Activated CD8-positive, alpha-beta T cell treated with anti-CD3 and anti-CD28 coated beads, Interleukin-2, amount 10 ng/mL, durations not matched to agents 7 days and 5 days (primary cell): ENCODE data around the gene PGGT1B. TPM values are rescaled to one million over a fixed set of nuclear protein-coding genes. Genes with fewer than 3 reads are reported as not detected.

Source experiments
- ATAC-seq: fragments of 150-1000 bp; cut with Tn5 transposase; one replicate; pipeline ENCODE4 v1.10.0; 2021; ENCODE audit warnings: moderate library complexity
- CTCF ChIA-PET: fragments of 350-600 bp; sonication (Branson Sonifier 250); formaldehyde crosslinking; loops from one replicate; lab custom pipeline; 2021; ENCODE audit warnings: antibody characterized with exemption; lab: Charles Lee
- POLR2A ChIA-PET: fragments of 350-600 bp; sonication (Branson Sonifier 250); formaldehyde crosslinking; loops from one replicate; lab custom pipeline; 2021; ENCODE audit warnings: antibody characterized with exemption; lab: Charles Lee
- DNase-seq: peaks from one replicate; pipeline ENCODE4 v3.0.0-alpha.2; 2020
- H3K27ac Mint-ChIP-seq: one replicate; pipeline ENCODE4 v1.8.0; 2021; ENCODE audit warnings: mild to moderate bottlenecking, mixed read lengths
- H3K27me3 Mint-ChIP-seq: one replicate; pipeline ENCODE4 v1.8.0; 2021; ENCODE audit warnings: low read depth, mixed read lengths
- H3K36me3 Mint-ChIP-seq: one replicate; pipeline ENCODE4 v1.8.0; 2021; ENCODE audit warnings: low read depth, mixed read lengths
- H3K4me1 Mint-ChIP-seq: one replicate; pipeline ENCODE4 v1.8.0; 2021; ENCODE audit warnings: low read depth, mixed read lengths
- H3K4me3 Mint-ChIP-seq: one replicate; pipeline ENCODE4 v1.8.0; 2021; ENCODE audit warnings: mild to moderate bottlenecking, mixed read lengths
- H3K9me3 Mint-ChIP-seq: one replicate; pipeline ENCODE4 v1.8.0; 2022; ENCODE audit warnings: mixed read lengths; ENCODE audit not compliant: insufficient read depth
- total RNA-seq, 2 experiments: library from RNA; stranded (reverse); gene quantifications; one replicate each; pipeline ENCODE4 v1.2.3, GENCODE V29; 2021

Gene PGGT1B
- total RNA-seq, 2 experiments from 2014 or later: 26.1 to 28.6 TPM

GRCh38 chr5:115202952-115203351 lies 59.7 kb downstream of the PGGT1B start:
- ChIA-PET CTCF (no interaction called here), POLR2A (no interaction called here)
- H3K27ac Mint-ChIP-seq: no peak overlapping the region
- ATAC-seq (no peak), DNase-seq (no peak)
- H3K9me3 Mint-ChIP-seq: no peaks in the 10 kb centered on the region
- H3K4me1 Mint-ChIP-seq: no peaks in the 10 kb centered on the region
- H3K27me3 Mint-ChIP-seq: no peaks in the 10 kb centered on the region
- no peaks in the 10 kb centered on the region for H3K36me3 Mint-ChIP-seq
- H3K4me3 Mint-ChIP-seq: no peak overlapping the region

DNA sequence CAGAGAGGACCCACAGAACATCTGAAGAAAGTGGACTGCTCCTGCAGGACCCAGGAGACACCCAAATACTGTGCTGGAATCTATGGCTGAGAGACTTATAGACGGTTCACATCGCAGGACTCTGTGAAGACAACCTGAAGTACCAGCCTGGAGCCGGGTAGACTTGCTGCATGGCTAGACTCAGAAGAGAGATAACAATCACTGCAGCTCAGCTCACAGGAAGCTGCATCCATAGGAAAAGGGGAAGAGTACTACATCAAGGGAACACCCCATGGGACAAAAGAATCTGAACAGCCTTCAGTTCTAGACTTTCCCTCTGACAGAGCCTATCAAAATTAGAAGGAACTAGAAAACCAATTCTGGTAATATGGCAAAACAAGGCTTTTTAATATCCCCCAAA lies 66.5 kb downstream of the PGGT1B start:
- CTCF ChIA-PET: no interaction called here
- POLR2A ChIA-PET: no interaction called here
- Mint-ChIP-seq H3K27me3 (no peaks in the 10 kb centered on the region), H3K27ac (no peak overlapping the region), H3K4me1 (no peaks in the 10 kb centered on the region), H3K4me3 (no peak overlapping the region), H3K9me3 (no peaks in the 10 kb centered on the region), H3K36me3 (no peaks in the 10 kb centered on the region)
- no peak for ATAC-seq
- DNase-seq: no peak

DNA sequence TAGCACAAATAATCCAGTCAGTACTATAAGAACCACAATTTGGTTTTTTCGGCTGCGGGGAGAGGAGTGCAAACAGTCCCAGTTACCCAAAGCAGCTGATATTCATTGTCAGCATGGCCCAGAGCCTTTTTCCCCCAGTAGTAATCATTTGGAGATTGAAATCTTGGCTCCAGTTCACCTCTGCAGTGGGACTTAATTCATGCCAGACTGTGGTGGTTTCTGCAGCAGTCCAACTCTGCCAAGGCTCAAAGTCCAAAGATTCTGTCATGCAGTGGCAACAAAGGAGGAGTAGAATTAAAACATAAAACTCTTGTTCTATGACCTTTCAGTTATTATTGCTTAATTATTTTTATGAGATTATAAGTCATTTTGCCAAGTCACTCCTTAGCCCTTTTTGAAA lies 68.0 kb downstream of the PGGT1B start:
- ATAC-seq (no peak), DNase-seq (no peak)
- POLR2A ChIA-PET: no interaction called here
- Mint-ChIP-seq H3K27me3 (peaks cover 8% of the 10 kb centered on the region), H3K4me3 (no peak overlapping the region), H3K9me3 (no peaks in the 10 kb centered on the region), H3K4me1 (no peaks in the 10 kb centered on the region), H3K27ac (no peak overlapping the region), H3K36me3 (no peaks in the 10 kb centered on the region)
- CTCF ChIA-PET: no interaction called here

GRCh38 chr5:115193295-115193694 lies 69.4 kb downstream of the PGGT1B start:
- DNase-seq: no peak
- no peak overlapping the region for H3K27ac Mint-ChIP-seq
- ChIA-PET CTCF (interaction anchor here (1.3 kb wide), 1 partner anchor 9 kb away, joined by 4 read pairs; no protein-coding TSS in a partner anchor), POLR2A (no interaction called here)
- H3K36me3 Mint-ChIP-seq: no peaks in the 10 kb centered on the region
- peaks cover 12% of the 10 kb centered on the region for H3K27me3 Mint-ChIP-seq
- H3K4me1 Mint-ChIP-seq: no peaks in the 10 kb centered on the region
- no peak overlapping the region for H3K4me3 Mint-ChIP-seq
- no peak for ATAC-seq
- H3K9me3 Mint-ChIP-seq: no peaks in the 10 kb centered on the region

GRCh38 chr5:115192098-115192497 lies 70.6 kb downstream of the PGGT1B start:
- H3K27me3 Mint-ChIP-seq: peaks cover 15% of the 10 kb centered on the region
- H3K27ac Mint-ChIP-seq: no peak overlapping the region
- no peaks in the 10 kb centered on the region for H3K36me3 Mint-ChIP-seq
- POLR2A ChIA-PET: no interaction called here
- H3K4me3 Mint-ChIP-seq: no peak overlapping the region
- DNase-seq (no peak), ATAC-seq (no peak)
- H3K9me3 Mint-ChIP-seq: no peaks in the 10 kb centered on the region
- no peaks in the 10 kb centered on the region for H3K4me1 Mint-ChIP-seq
- CTCF ChIA-PET: interaction anchor here (1.3 kb wide), 1 partner anchor 10 kb away, joined by 4 read pairs; no protein-coding TSS in a partner anchor

DNA sequence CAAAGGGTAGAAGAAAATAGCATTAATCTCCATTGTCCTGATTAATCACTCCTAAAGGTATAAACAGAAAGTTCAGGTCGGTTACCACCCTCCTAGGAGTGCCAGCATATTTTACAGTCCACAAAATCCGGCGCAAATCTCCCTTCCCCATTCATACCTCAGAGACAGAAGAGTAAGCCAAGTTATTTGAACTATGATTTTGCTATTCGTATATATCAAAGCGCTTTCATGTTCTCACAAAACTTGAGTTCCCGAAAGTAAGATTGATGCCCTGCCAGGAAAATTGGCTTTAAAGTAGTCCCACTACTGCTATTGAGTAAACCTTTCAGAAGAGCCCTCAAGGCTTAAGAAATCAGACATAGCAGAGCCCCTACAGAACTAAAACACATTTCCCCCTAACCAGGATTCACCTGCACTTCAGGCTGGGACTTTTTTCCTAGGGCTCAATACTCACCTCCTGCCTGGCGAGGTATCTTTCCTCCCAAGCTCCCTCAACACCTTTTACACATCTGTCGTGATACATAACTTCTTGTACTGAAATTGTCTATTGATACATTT lies 71.1 kb downstream of the PGGT1B start:
- CTCF ChIA-PET: no interaction called here
- Mint-ChIP-seq H3K4me1 (no peaks in the 10 kb centered on the region), H3K27ac (no peak overlapping the region), H3K36me3 (no peaks in the 10 kb centered on the region), H3K27me3 (peaks cover 20% of the 10 kb centered on the region), H3K4me3 (no peak overlapping the region), H3K9me3 (no peaks in the 10 kb centered on the region)
- ATAC-seq (no peak), DNase-seq (no peak)
- POLR2A ChIA-PET: no interaction called here

- CTCF ChIA-PET: interaction anchor here (0.9 kb wide), 1 partner anchor 9 kb away, joined by 4 read pairs; no protein-coding TSS in a partner anchor
- no peak overlapping the region for H3K27ac Mint-ChIP-seq
Observed at GRCh38 chr5:115190388-115190787, 72.3 kb downstream of the PGGT1B start.

GRCh38 chr5:115189866-115190265 lies 72.8 kb downstream of the PGGT1B start:
- peaks cover 29% of the 10 kb centered on the region for H3K27me3 Mint-ChIP-seq
- POLR2A ChIA-PET: no interaction called here
- CTCF ChIA-PET: interaction anchor here (1.2 kb wide), 1 partner anchor 93 kb away, joined by 3 read pairs; no protein-coding TSS in a partner anchor
- no peaks in the 10 kb centered on the region for H3K4me1 Mint-ChIP-seq
- H3K9me3 Mint-ChIP-seq: no peaks in the 10 kb centered on the region
- no peak overlapping the region for H3K27ac Mint-ChIP-seq
- no peak for ATAC-seq
- no peaks in the 10 kb centered on the region for H3K36me3 Mint-ChIP-seq
- DNase-seq: no peak
- no peak overlapping the region for H3K4me3 Mint-ChIP-seq

More at GRCh38 chr5:115190388-115190787, 72.3 kb downstream of the PGGT1B start:
- H3K4me3 Mint-ChIP-seq: no peak overlapping the region
- H3K9me3 Mint-ChIP-seq: no peaks in the 10 kb centered on the region
- peaks cover 26% of the 10 kb centered on the region for H3K27me3 Mint-ChIP-seq
- H3K36me3 Mint-ChIP-seq: no peaks in the 10 kb centered on the region
- H3K4me1 Mint-ChIP-seq: no peaks in the 10 kb centered on the region
- ATAC-seq: no peak
- no peak for DNase-seq
- POLR2A ChIA-PET: no interaction called here

- no peaks in the 10 kb centered on the region for H3K9me3 Mint-ChIP-seq
- no peak overlapping the region for H3K27ac Mint-ChIP-seq
- no peak for ATAC-seq
- ChIA-PET POLR2A (no interaction called here), CTCF (interaction anchor here (1.2 kb wide), 1 partner anchor 15 kb away, joined by 3 read pairs; no protein-coding TSS in a partner anchor)
- peaks cover 46% of the 10 kb centered on the region for H3K27me3 Mint-ChIP-seq
- H3K4me3 Mint-ChIP-seq: no peak overlapping the region
- DNase-seq: no peak
- H3K4me1 Mint-ChIP-seq: no peaks in the 10 kb centered on the region
- H3K36me3 Mint-ChIP-seq: no peaks in the 10 kb centered on the region
Observed at GRCh38 chr5:115186794-115187193, 75.9 kb downstream of the PGGT1B start.

DNA sequence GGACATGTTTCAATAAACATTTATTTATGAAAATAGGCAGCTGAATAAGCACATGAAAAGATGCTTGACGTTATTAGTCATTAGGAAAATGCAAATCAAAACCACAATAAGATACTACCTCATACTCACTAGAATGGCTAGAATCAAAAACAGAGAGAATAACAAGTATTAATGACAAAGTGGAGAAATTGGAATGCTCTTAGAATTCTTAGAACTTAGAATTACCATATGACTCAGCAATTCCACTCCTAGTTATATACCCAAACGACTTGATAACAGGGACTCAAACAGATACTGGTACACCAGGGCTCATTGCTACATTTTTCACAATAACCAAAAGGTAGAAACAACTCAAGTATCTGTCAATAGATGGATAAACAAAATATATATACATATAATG lies 77.9 kb downstream of the PGGT1B start:
- Mint-ChIP-seq H3K27ac (no peak overlapping the region), H3K9me3 (no peaks in the 10 kb centered on the region), H3K36me3 (no peaks in the 10 kb centered on the region), H3K4me1 (peaks cover 5% of the 10 kb centered on the region), H3K27me3 (peaks cover 55% of the 10 kb centered on the region), H3K4me3 (no peak overlapping the region)
- DNase-seq: no peak
- CTCF ChIA-PET: no interaction called here
- no peak for ATAC-seq
- POLR2A ChIA-PET: no interaction called here

GRCh38 chr5:115181757-115182156 lies 80.9 kb downstream of the PGGT1B start:
- H3K4me1 Mint-ChIP-seq: peaks cover 8% of the 10 kb centered on the region
- ChIA-PET POLR2A (interaction anchor here (0.8 kb wide), 1 partner anchor 10 kb away, joined by 3 read pairs; no protein-coding TSS in a partner anchor), CTCF (interaction anchor here (0.7 to 1.5 kb wide), 2 partner anchors 35 to 70 kb away, joined by 3 to 4 read pairs; no protein-coding TSS in a partner anchor)
- ATAC-seq (no peak), DNase-seq (no peak)
- no peak overlapping the region for H3K4me3 Mint-ChIP-seq
- no peak overlapping the region for H3K27ac Mint-ChIP-seq
- H3K36me3 Mint-ChIP-seq: no peaks in the 10 kb centered on the region
- H3K27me3 Mint-ChIP-seq: peaks cover 73% of the 10 kb centered on the region
- H3K9me3 Mint-ChIP-seq: no peaks in the 10 kb centered on the region

- peaks cover 73% of the 10 kb centered on the region for H3K27me3 Mint-ChIP-seq
- peak; percentile 27 for DNase-seq
- H3K9me3 Mint-ChIP-seq: no peaks in the 10 kb centered on the region
- ATAC-seq: peak; percentile 83
- CTCF ChIA-PET: interaction anchor here (1.3 kb wide), 1 partner anchor 62 kb away, joined by 4 read pairs; no protein-coding TSS in a partner anchor
- peak overlapping the region; percentile 79 for H3K4me3 Mint-ChIP-seq
- H3K36me3 Mint-ChIP-seq: no peaks in the 10 kb centered on the region
- peaks cover 8% of the 10 kb centered on the region for H3K4me1 Mint-ChIP-seq
- no peak overlapping the region for H3K27ac Mint-ChIP-seq
- POLR2A ChIA-PET: no interaction called here
Observed at GRCh38 chr5:115180165-115180709, 82.4 kb downstream of the PGGT1B start.
